Chondrocyte (in vitro differentiated cells): ENCODE measurements around the gene ATP6V1F. TPM values are rescaled to one million over a fixed set of nuclear protein-coding genes. Genes with fewer than 3 reads are reported as not detected.

Experiments used
- DNase-seq: peaks from one replicate; pipeline ENCODE4 v3.0.0; 2021; ENCODE audit warnings: mixed read lengths, low spot score
- H3K27ac Mint-ChIP-seq: one replicate; pipeline ENCODE4 v1.8.0; 2021; ENCODE audit warnings: mild to moderate bottlenecking, moderate library complexity, mixed read lengths; ENCODE audit not compliant: unreplicated experiment
- H3K27me3 Mint-ChIP-seq: 2 replicates; pipeline ENCODE4 v1.8.0; 2021; ENCODE audit warnings: low read depth, mixed read lengths
- H3K36me3 Mint-ChIP-seq: 2 replicates; pipeline ENCODE4 v1.8.0; 2021; ENCODE audit warnings: low read depth, mixed read lengths
- H3K4me1 Mint-ChIP-seq: 2 replicates; pipeline ENCODE4 v1.8.0; 2021; ENCODE audit warnings: low read depth, mild to moderate bottlenecking, mixed read lengths
- H3K4me3 Mint-ChIP-seq: one replicate; pipeline ENCODE4 v1.8.0; 2021; ENCODE audit warnings: mild to moderate bottlenecking, moderate library complexity, mixed read lengths; ENCODE audit not compliant: unreplicated experiment
- H3K9me3 Mint-ChIP-seq: 2 replicates; pipeline ENCODE4 v1.8.0; 2021; ENCODE audit warnings: low read depth, mixed read lengths
- CTCF ChIP-seq: fragments of 200-600 bp; sonication (generic); IDR thresholded peaks from 2 replicates; pipeline ENCODE4 v1.5.0; 2021; ENCODE audit warnings: antibody characterized with exemption, mild to moderate bottlenecking, moderate library complexity
- total RNA-seq: library from RNA; stranded (reverse); gene quantifications from 3 replicates; pipeline ENCODE4 v1.2.1, GENCODE V29; 2021

Gene ATP6V1F
- total RNA-seq, 1 donor from 2014 or later: 154 TPM

GRCh38 chr7:128844777-128845311 is 17.8 kb upstream of the ATP6V1F start:
- Mint-ChIP-seq H3K27me3 (no peaks in the 10 kb centered on the region), H3K4me3 (no peak overlapping the region), H3K27ac (no peak overlapping the region), H3K4me1 (no peaks in the 10 kb centered on the region), H3K9me3 (no peaks in the 10 kb centered on the region), H3K36me3 (peaks cover 41% of the 10 kb centered on the region)
- DNase-seq: no peak
- TF ChIP-seq CTCF: no peak

DNA sequence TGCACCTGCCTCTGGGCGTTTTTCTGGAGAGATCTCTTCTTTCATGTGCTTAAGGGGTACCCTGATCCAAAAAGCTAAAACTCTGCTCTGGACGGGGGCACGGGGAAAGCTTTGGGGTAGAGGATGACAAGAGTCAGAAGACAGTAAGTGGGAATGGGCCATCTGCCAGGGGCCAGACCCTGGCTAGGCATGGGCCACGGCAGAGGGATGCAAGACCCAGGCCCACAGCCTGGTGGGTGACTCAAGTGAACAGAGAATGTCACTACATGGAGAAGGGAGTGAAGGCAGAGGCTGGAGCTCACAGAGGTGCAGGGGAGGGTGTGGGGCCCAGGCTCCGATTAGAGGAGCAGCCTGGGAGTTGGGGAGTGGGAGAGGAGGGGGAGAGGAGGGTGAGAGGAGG is 17.2 kb upstream of the ATP6V1F start:
- H3K4me3 Mint-ChIP-seq: no peak overlapping the region
- no peak overlapping the region for H3K27ac Mint-ChIP-seq
- H3K4me1 Mint-ChIP-seq: no peaks in the 10 kb centered on the region
- H3K9me3 Mint-ChIP-seq: no peaks in the 10 kb centered on the region
- peaks cover 44% of the 10 kb centered on the region for H3K36me3 Mint-ChIP-seq
- no peak for TF ChIP-seq CTCF
- DNase-seq: no peak
- no peaks in the 10 kb centered on the region for H3K27me3 Mint-ChIP-seq

DNA sequence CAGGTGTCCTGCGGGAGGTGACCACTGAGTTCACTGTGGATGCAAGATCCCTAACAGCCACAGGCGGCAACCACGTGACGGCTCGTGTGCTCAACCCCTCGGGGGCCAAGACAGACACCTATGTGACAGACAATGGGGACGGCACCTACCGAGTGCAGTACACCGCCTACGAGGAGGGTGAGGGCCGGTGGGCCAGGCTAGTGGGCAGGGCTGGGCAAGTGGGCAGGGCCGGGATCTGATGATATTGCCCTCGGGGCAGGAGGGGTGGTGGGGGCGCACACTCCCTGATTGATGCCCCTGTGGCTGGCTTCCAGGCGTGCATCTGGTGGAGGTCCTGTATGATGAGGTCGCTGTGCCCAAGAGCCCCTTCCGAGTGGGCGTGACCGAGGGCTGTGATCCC is 16.7 kb upstream of the ATP6V1F start:
- no peak overlapping the region for H3K27ac Mint-ChIP-seq
- H3K36me3 Mint-ChIP-seq: peaks cover 39% of the 10 kb centered on the region
- H3K9me3 Mint-ChIP-seq: no peaks in the 10 kb centered on the region
- DNase-seq: no peak
- no peaks in the 10 kb centered on the region for H3K27me3 Mint-ChIP-seq
- no peaks in the 10 kb centered on the region for H3K4me1 Mint-ChIP-seq
- no peak for TF ChIP-seq CTCF
- H3K4me3 Mint-ChIP-seq: no peak overlapping the region

DNA sequence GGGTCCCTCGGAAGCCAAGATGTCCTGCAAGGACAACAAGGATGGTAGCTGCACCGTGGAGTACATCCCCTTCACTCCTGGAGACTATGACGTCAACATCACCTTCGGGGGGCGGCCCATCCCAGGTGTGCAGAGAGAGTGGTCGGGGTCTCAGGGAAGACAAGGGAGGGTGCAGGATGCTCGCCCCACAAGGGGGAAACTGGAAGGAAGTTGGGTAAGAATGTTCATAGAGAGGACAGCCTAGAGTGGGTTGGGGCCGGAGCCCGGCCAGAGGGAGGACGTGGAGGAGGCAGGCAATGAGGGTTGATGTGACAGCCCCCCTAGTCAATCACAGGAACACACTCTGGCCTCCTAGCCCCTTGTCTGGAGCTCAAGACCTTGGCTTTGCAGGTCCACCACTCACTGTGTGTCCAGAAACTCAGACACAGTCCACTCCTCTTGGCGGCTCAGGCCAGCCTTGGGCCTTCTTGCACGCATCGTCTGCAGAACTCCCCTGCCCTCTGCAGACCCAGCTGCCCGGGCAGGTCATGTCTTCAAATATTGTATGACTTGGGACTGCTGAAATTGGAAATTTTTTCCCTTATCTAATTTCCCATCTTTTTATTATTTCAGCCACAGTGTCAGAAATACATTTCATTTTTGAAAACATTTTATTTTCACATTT is 15.7 kb upstream of the ATP6V1F start:
- H3K27me3 Mint-ChIP-seq: no peaks in the 10 kb centered on the region
- TF ChIP-seq CTCF: no peak
- H3K36me3 Mint-ChIP-seq: peaks cover 42% of the 10 kb centered on the region
- no peak for DNase-seq
- no peaks in the 10 kb centered on the region for H3K9me3 Mint-ChIP-seq
- no peaks in the 10 kb centered on the region for H3K4me1 Mint-ChIP-seq
- H3K4me3 Mint-ChIP-seq: no peak overlapping the region
- H3K27ac Mint-ChIP-seq: no peak overlapping the region

DNA sequence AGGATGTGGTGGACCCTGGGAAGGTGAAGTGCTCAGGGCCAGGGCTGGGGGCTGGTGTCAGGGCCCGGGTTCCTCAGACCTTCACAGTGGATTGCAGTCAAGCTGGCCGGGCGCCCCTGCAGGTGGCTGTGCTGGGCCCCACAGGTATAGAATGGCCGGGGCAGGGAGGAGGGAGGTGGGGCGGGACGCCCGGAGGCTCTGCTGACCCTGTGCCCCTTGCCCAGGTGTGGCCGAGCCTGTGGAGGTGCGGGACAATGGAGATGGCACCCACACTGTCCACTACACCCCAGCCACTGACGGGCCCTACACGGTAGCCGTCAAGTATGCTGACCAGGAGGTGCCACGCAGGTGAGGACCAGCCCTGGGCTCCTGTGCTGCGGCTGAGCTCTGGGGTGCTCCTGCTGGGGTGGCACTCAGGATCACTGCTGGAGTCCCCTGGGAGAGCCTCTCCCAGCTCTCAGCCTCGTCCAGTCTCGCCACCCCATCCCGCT is 14.9 kb upstream of the ATP6V1F start:
- Mint-ChIP-seq H3K9me3 (no peaks in the 10 kb centered on the region), H3K4me3 (no peak overlapping the region), H3K36me3 (peaks cover 42% of the 10 kb centered on the region), H3K4me1 (no peaks in the 10 kb centered on the region), H3K27me3 (no peaks in the 10 kb centered on the region), H3K27ac (no peak overlapping the region)
- DNase-seq: no peak
- no peak for TF ChIP-seq CTCF
